ENCODE data around the gene TENT4B. TPM values are rescaled to one million over a fixed set of nuclear protein-coding genes. Genes with fewer than 3 reads are reported as not detected.

TENT4B gene
- total RNA-seq, 1 experiment from 2014 or later, result 6.1 TPM

DNA sequence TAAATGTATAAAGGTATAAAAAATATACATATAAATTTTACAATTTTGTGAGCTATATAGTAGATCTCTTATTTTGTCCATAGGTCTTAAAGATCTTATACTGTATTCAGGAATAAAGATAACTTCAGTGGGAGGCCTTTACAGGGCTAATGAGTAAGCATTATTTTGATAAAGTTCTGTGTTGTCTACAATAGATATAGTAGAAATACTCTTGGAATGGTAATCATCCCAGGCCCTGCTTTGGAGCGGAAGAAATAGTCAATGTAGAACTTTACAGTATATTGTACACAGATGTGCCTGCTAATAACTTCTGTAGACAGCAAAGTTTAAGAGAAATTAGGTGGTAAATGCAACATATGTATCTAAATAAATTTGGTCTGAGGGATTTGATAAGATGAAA is 42.6 kb downstream of the TENT4B start:
- DNase-seq (ENCODE audit: low spot score), result no peak

DNA sequence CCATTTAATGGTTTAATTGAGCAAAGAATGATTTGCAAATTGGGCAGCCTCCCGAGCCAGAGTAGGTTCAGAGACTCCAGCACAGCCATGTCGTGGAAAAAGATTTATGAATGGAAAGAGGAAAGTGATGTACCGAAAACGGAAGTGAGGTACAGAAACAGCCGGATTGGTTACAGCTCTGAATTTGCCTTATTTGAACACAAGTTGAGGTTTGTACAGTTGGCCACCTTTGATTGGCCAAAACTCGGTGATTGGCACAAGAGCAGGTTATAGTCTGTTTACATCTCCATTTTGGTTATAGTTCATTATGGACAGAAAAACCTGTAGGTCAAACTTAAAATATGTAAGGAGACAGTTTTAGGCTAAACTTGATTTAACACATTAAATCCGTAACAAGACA is 44.5 kb downstream of the TENT4B start:
- no peak for DNase-seq (ENCODE audit: low spot score)

DNA sequence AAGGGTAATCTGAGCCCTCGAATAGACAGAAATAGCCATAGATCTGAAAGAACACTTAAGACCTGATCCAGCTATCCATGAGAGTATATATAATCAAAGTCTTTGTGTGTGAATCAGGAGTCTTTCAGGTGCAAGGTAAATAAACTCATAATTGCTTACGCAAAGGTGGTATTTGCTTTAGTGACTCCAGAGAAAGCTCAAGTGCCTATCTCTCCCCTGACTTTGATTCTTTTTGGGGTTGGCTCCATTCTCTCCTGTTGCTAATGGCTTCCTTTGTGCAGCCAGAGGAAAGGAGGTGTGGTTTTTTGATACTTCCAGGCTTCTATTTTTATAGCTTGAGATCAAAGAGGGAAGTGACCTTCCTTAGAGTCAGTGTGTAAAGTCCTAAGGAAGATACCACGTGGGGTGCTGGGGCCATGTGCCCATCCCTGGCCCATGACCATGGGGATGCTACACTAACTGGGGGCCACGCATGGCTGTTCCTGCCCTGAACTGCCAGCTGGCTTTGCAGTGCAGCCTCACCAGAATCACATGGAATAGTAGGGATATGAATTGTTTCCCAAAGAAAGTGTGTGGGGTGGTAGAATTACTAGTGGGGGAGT is 45.8 kb downstream of the TENT4B start:
- no peak for DNase-seq (ENCODE audit: low spot score)

DNA sequence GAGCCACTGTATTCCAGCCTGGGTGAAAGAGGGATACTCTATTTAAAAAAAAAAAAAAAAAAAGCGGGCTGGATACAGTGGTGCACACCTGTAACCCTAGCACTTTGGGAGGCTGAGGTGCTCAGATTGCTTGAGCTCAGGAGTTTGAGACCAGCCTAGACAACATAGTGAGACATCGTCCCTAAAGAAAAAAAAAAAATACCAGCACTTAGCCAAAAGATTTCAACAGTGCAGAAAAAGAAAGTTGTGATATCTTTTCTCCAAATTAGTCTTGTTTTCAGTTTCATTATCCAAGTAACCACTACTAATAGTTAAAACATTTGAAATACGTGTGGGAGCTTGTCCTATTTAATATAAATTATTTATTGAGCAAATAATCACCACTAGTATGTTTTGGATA is 48.7 kb downstream of the TENT4B start:
- DNase-seq (ENCODE audit: low spot score), result no peak

DNA sequence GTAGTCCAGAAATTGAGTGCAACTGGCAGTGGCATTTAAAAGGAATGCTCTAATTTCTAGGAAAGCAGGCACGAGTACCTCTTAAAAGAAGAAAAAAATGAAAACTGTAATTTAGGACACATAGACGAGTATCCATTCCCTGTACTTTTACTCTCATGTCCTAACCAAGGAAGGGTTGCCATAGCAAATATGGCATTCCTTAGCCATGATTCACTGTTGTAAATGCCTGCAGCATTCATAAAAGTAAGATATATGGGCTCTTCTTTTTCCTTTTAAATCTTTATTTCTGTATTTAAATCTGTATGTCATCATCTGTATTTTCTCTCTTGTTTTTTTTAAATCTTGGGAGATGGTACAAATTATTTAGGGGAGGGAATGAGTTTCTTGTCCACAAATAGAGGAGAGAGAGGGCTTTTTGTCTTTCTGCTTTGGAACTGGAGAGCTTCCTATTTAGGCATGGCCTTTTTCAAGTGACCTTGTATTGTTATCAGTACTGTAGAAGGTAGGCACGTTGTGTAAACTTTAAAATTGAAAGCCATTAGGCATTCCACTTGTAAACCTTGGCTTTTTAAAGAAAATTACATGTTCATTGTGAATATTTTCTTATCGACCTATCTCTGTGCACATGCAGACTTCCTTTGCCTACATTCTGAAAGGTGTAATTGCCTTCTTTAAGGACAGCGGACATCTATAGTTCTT is 50.0 kb downstream of the TENT4B start:
- peak; percentile 63 for DNase-seq (ENCODE audit: low spot score)

DNA sequence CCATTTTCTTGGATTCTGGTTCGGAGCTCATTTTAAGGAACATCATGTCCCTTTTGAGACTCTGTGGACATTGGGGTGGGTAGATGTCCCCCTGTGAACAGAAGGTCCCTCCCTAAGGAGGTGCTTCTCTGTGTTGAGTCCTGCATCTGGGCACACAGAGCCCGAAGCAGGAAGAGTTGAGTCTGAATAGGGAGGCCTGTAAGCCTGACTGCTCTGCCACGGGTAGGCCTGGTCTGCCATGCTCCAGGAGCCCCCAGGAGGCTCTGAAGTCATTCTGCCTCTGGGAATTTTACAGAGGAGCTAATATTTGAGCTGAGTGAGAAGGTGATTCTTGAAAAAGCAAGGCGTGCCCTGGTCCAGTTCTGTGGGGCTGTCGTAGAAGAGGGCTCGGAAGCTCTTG is 50.6 kb downstream of the TENT4B start:
- DNase-seq (ENCODE audit: low spot score), result no peak

DNA sequence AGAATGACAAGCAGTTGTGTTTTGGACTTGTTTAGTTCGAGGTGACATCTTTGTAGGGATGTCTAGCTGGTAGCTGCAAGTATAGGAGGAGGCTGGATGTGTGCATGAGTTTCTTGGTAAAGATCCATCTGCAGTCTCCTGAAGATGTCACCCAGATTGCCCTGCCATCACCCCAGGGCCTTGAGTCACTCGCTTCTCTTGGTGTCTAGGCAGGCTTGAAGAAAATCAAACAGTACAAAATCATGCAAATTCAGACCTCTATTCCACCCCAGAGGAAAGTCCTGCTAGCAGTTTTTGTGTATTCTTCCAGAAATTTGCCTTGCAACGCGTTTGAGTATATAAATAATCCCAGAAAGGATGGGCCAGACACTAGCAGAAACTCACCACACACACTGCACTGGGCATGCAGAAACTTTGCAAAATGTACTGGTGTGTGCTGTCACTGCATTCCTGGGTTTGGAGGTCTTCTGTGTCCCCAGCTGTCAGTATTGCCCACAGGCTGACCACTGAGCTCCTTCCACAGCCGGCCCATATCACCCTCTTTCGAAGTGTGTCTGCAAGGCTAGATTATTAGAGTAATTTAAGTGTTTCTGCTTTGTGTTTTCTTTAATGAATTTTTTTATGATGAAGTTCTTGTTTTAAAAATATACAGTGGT is 51.5 kb downstream of the TENT4B start:
- no peak for DNase-seq (ENCODE audit: low spot score)

DNA sequence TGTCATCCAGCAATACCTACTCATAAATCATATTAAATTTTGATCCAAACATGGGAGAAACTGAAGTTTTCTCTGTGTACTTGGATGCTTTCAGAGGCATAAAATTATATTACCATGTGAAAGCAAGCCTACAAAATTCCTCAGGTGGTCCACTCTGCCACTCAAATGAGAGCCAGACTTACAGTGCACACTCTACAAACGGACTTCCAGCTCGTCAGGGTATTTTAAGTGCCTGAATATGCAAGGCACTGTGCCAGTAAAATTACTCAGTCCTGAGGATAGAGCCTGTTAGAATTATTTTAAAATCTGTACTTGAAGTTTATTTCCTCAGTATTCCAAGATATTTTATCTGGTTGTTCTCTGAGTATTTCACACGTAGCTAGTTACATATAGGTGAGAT is 54.5 kb downstream of the TENT4B start:
- DNase-seq (ENCODE audit: low spot score), result no peak

DNA sequence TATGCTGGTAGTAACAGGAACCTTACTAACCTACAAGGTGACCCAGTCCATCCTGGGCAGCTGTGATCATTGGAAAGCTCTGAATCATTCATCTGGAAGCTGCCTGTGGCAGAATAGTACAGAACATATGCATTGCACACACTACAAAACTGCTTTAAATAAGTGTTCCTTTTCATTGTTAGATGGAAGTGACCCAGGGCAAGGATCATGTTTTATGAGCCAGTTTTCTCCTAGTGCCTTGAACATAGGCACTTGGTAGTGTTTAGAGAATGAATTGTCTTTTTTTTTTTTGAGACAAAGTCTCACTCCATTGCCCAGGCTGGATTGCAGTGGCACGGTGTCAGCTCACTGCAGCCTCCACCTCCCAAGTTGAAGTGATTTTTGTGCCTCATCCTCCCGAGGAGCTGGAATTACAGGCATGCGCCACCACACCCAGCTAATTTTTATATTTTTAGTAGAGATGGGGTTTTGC is 55.4 kb downstream of the TENT4B start:
- no peak for DNase-seq (ENCODE audit: low spot score)

DNA sequence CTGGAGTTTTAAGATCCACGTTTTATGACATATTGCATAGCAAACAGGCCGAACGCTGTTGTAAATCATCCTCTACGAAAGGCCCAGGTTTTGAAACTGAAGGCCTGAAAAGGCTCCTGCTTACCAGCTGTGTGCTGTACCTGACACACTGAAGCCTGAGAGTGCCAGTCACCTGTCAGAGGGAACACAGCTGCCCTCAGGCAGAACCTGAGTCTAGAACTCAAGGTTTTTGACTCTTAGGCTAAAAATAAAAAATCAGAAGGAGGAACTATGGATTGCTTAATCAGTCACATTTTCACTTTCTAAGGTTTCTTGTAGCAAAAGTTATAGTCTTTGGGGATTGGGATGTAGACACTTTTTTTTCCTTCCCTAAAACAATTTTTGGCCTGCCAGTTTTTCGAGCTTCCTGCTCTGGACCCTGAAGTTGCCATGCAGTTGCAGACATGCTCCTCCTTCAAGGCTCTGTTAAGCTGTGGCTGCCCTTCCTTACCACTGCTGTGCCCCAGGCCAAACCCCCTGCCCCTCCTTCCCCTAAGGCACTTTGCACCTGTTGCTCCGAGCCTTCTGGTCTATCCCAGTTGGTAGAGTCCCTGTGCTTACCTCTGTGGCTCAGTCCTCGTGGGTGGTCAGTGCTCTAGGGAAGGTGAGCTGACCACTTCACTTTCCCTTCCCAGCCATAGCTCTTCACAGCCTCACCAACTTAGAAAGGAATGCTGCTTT is 56.6 kb downstream of the TENT4B start:
- DNase-seq (ENCODE audit: low spot score), result no peak

DNA sequence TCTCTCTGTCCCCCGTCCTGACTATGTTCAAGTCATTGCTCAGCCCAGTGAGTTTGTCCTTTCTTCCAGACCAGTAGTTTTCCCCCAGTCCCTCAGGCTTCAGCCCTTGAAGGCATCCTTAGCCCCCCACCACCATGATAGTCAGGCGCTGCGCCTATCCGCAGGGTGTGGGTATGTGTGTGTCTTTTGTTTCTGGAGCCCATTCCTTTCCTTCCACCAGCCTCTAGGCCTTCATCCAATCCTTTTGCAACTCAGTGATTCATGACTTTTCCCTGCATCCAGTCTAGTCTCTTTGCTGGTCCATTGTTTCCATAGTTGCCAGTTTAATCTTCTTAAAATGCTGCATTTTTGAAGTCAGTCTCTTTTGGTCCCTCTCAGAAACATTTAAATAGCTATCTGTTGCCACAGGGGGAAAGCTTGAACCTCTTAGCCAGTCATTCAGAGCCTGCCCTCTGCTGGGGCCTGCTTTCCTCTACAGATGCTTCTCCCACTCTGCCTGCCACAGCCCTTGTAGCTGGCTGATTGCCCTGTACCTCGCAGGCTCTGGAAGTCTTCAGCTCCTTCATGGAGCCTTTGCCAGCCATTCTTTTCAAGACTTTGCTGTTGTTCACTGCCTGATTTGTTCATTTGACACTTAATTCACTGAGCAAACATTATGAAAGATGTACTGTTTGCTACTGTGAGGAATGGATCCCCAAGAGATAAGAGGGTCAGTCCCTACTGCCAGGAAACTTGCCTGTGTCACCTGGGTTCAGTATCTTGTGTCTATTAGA is 57.3 kb downstream of the TENT4B start:
- DNase-seq (ENCODE audit: low spot score), result peak; percentile 71

DNA sequence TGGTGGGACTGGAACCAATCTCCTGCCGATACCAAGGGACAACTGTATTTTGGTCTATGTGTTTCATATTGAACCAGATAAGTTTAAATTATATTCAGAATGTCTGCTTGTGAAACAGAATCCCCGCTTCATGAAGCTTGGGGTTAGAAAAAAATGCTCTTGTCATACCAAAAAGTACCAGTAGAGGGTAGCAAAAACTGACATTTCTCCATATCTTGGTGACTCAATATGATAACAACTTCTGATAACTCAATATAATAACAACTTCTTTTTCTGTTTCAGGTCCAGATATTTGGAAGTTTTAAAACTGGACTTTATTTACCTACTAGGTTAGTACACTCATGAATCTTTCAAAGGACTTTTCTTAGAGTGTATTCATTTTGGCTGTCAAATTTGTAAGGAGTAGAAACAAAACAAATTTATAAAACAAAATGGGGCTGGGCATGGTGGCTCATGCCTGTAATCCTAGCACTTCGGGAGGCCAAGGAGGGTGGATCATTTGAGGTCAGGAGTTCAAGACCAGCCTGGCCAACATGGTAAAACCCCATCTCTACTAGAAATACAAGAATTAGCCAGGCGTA is 60.9 kb downstream of the TENT4B start:
- no peak for DNase-seq (ENCODE audit: low spot score)

DNA sequence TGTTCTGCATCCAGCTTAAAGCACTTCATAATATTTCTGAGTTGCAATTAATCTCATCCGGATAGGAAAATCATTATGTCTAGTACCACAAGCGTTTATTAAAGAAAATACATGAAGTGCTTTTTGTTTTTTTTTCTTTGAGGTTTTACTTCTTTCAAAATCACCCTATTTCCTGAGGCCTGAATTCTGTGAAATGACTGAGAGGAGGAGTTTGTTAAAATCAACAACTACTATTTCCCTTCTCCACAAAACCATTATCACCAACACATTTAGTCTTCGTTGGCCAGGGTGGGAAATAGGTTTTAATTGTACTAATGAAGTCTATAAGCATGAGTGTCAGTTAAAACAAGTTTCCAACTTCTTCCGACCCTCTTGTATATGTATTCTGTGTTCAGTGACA is 62.6 kb downstream of the TENT4B start:
- no peak for DNase-seq (ENCODE audit: low spot score)

DNA sequence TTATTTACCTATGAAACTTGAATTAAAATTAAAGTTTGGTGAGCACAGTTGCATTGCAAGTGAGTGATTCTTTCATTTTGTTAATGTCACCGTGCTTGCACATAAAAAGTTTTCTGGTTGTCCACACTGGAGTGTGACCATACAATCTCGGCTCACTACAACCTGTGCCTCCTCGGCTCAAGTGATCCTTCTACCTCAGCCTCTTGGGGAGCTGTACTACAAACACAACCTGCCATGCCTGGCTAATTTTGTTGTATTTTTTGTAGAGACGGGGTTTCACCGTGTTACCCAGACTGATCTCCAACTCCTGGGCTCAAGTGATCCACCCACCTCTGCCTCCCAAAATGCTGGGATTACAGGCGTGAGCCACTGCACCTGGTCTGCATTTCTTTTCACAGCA is 63.1 kb downstream of the TENT4B start:
- no peak for DNase-seq (ENCODE audit: low spot score)

DNA sequence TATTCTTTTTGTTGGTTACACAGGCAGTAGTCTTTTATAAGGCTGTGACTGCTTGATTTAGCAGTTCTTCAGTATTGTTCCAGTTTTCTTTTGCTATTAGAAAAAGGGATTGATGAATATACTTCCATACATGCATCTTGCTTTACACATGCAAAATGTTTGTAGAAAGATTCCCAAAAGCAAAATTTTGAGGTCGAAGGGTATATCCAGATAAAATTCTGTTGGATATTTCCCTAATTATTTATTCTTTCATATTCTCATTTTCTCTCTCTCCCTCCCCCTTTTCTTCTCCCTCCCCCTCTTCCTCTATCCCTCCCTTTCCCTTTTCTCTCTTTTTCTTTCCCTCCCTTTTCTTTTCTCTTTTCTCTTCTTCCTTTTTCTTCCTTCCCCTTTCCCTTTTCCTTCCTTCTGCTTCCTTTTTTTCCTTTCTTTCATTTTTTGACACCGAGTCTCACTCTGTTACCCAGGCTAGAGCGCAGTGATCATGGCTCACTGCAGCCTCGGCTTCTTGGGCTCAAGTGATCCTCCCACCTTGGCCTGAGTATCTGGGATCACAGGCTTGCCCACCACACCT is 66.4 kb downstream of the TENT4B start:
- no peak for DNase-seq (ENCODE audit: low spot score)

DNA sequence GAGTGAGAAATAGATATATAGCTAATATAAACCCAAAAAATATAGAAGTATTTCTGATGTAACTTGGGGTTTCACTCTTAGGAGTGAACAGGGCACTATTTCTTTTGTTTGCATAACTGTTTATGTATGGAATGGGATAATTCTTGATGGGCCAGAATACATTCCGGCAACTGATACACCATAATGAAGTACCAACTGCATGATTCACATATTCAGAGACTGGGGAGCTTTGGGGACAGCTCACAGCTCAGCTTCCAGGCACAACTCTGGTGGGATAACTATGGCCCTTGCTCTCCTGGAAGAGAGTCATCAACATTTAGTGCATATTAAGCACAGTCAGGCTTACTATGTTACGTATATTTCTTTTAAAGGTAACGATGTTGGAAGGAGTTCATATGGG is 71.2 kb downstream of the TENT4B start:
- no peak for DNase-seq (ENCODE audit: low spot score)

DNA sequence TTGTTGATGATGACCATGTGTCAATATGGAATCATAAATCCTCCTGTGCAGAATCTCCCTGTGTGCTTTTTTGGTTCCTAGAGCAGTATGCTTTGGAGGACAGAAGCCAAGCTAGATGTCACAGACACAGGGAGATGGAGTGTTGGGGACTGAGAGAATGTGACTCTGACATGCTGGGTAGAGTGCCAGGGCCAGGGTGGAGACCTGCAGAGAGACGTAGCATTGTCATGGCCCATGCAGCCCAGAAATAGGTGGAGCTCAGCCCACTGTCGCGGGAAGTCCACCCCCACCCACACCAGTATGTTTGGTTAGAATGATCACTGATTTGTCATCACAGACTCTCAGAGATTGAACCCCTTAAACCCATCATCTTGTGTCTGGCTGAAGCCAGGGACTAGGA is 74.0 kb downstream of the TENT4B start:
- DNase-seq (ENCODE audit: low spot score), result no peak

DNA sequence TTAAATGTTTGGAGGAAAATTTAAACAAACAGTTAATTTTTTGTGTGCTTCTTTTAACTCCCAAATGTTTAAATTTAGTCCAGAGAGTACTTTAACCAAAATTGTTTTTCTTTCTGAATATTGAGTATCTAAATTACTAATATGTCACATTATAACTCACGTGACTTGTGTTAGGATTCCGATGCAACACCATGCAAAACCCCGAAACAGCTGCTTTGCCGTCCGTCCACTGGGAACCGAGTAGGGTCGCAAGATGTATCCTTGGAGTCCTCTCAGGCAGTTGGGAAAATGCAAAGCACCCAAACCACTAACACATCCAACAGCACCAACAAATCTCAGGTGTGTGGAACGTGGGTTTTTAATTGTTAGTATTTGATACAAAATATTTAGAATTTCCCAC is 74.6 kb downstream of the TENT4B start:
- no peak for DNase-seq (ENCODE audit: low spot score)

DNA sequence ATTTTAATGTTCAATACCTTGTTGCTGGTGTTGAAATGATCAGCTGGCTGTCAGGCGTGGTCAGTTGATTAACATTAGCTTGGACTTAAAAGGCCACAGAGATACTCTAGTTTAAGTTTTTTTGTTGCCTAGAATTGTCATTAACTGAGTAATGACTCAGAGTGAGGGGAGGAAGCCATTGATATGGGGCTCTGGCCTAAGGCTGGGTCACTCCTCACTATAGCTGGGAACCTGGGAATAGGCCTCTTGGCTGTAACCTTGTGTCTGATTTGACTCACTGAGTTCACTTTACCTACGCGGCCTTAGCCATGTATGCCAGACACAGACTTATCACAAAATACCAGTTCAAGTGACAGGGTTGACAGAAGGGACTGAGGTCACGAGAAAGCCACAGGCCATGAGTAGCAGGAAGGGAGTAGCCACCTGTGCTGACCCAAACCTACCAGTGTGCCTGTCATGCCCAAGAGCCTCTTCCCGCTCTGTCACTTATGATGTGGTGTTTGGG is 75.3 kb downstream of the TENT4B start:
- DNase-seq (ENCODE audit: low spot score), result no peak

DNA sequence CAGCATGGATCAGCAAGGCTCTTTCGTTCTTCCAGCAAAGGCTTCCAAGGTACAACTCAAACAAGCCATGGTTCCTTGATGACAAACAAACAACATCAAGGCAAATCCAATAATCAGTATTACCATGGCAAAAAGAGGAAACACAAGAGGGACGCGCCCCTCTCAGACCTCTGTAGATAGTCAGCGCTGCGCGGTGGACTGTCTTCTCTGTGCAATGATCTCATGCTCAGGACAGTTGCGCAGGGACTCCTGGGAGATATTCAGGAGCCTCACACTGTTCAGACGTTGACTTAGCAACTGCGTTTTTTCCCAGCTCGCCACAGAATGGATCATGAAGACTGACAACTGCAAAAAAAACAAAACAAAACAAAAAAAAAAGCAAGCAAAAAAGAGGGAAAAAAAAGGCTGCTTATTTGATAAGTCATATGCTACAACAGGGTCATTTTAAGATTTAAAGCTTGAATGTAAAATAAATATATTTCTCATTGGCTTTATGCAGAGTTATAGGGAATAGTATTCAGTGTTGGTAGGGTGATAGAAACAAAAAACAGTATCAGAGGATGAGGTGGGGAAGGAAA is 76.1 kb downstream of the TENT4B start:
- DNase-seq (ENCODE audit: low spot score), result no peak
